Calu3 (cell line): ENCODE results near the gene WIPI1. TPM values are rescaled to one million over a fixed set of nuclear protein-coding genes. Genes with fewer than 3 reads are reported as not detected.
A peak's percentile ranks its signal among the peaks of the same experiment; 100 is the strongest.

Source experiments
- BruUV-seq: library from RNA; stranded (reverse); fragments of 400-500 nt; replicated peaks from 2 replicates; lab custom pipeline; 2021; lab: Mats Ljungman, UMichigan
- CTCF ChIA-PET: fragments of 300-600 bp; sonication (Branson Sonifier 250); formaldehyde crosslinking; loops from one replicate; lab custom pipeline; 2022; ENCODE audit warnings: antibody characterized with exemption; lab: Charles Lee
- DNase-seq: peaks from one replicate; pipeline ENCODE4 v3.0.0; 2022
- H3K27ac Mint-ChIP-seq: one replicate; pipeline ENCODE4 v1.8.0; 2022; ENCODE audit warnings: mixed read lengths; ENCODE audit not compliant: unreplicated experiment
- H3K27me3 Mint-ChIP-seq: one replicate; pipeline ENCODE4 v1.8.0; 2022; ENCODE audit warnings: mixed read lengths; ENCODE audit not compliant: unreplicated experiment
- H3K36me3 Mint-ChIP-seq: one replicate; pipeline ENCODE4 v1.8.0; 2022; ENCODE audit warnings: mild to moderate bottlenecking, moderate library complexity, mixed read lengths; ENCODE audit not compliant: insufficient read depth, unreplicated experiment
- H3K4me1 Mint-ChIP-seq: one replicate; pipeline ENCODE4 v1.8.0; 2022; ENCODE audit warnings: mild to moderate bottlenecking, low read depth, mixed read lengths; ENCODE audit not compliant: unreplicated experiment
- H3K4me3 Mint-ChIP-seq: one replicate; pipeline ENCODE4 v1.8.0; 2022; ENCODE audit warnings: mild to moderate bottlenecking, low read depth, moderate library complexity, mixed read lengths; ENCODE audit not compliant: unreplicated experiment
- H3K9me3 Mint-ChIP-seq: one replicate; pipeline ENCODE4 v1.8.0; 2022; ENCODE audit warnings: low read depth, mixed read lengths; ENCODE audit not compliant: unreplicated experiment
- CTCF ChIP-seq: fragments of 200-600 bp; IDR thresholded peaks from one replicate; pipeline ENCODE4 v1.8.0; 2022; ENCODE audit warnings: antibody characterized with exemption; ENCODE audit not compliant: unreplicated experiment
- intact Hi-C: fragments of 100-400 bp; cut with micrococcal nuclease; formaldehyde crosslinking; loops from one replicate; pipeline ENCODE4 v1.10.0; 2022; ENCODE audit not compliant: unreplicated experiment
- total RNA-seq: library from RNA; stranded (reverse); gene quantifications from 2 replicates; pipeline ENCODE4 v1.2.3, GENCODE V29; 2022

The WIPI1 gene
- total RNA-seq, 1 experiment from 2014 or later, result 43.4 TPM

- no peak overlapping the region for H3K27ac Mint-ChIP-seq
- no peaks in the 10 kb centered on the region for H3K27me3 Mint-ChIP-seq
- peaks cover 4% of the 10 kb centered on the region for H3K4me1 Mint-ChIP-seq
- no peak overlapping the region for H3K4me3 Mint-ChIP-seq
- H3K9me3 Mint-ChIP-seq, result no peaks in the 10 kb centered on the region
- no peak for TF ChIP-seq CTCF
- CTCF ChIA-PET, result no interaction called here
- intact Hi-C loops, result no loop called here
- peaks cover 45% of the 10 kb centered on the region for H3K36me3 Mint-ChIP-seq
- DNase-seq, result no peak
- no TSS peak for BruUV-seq
These were observed 16.1 kb downstream of the WIPI1 start for GRCh38 chr17:68441070-68441770.

- intact Hi-C loops, result no loop called here
- Mint-ChIP-seq H3K4me1 (peaks cover 10% of the 10 kb centered on the region), H3K9me3 (no peaks in the 10 kb centered on the region), H3K27ac (no peak overlapping the region), H3K27me3 (no peaks in the 10 kb centered on the region), H3K4me3 (no peak overlapping the region), H3K36me3 (peaks cover 51% of the 10 kb centered on the region)
- DNase-seq, result no peak
- TF ChIP-seq CTCF, result no peak
- no TSS peak for BruUV-seq
- CTCF ChIA-PET, result no interaction called here
These were observed 16.8 kb downstream of the WIPI1 start for GRCh38 chr17:68440526-68440925.

GRCh38 chr17:68439656-68440290 is 17.5 kb downstream of the WIPI1 start:
- peaks cover 10% of the 10 kb centered on the region for H3K4me1 Mint-ChIP-seq
- CTCF ChIA-PET, result no interaction called here
- no TSS peak for BruUV-seq
- TF ChIP-seq CTCF, result no peak
- no peak overlapping the region for H3K27ac Mint-ChIP-seq
- intact Hi-C loops, result no loop called here
- H3K36me3 Mint-ChIP-seq, result peaks cover 51% of the 10 kb centered on the region
- no peak overlapping the region for H3K4me3 Mint-ChIP-seq
- DNase-seq, result no peak
- H3K27me3 Mint-ChIP-seq, result no peaks in the 10 kb centered on the region
- no peaks in the 10 kb centered on the region for H3K9me3 Mint-ChIP-seq

DNA sequence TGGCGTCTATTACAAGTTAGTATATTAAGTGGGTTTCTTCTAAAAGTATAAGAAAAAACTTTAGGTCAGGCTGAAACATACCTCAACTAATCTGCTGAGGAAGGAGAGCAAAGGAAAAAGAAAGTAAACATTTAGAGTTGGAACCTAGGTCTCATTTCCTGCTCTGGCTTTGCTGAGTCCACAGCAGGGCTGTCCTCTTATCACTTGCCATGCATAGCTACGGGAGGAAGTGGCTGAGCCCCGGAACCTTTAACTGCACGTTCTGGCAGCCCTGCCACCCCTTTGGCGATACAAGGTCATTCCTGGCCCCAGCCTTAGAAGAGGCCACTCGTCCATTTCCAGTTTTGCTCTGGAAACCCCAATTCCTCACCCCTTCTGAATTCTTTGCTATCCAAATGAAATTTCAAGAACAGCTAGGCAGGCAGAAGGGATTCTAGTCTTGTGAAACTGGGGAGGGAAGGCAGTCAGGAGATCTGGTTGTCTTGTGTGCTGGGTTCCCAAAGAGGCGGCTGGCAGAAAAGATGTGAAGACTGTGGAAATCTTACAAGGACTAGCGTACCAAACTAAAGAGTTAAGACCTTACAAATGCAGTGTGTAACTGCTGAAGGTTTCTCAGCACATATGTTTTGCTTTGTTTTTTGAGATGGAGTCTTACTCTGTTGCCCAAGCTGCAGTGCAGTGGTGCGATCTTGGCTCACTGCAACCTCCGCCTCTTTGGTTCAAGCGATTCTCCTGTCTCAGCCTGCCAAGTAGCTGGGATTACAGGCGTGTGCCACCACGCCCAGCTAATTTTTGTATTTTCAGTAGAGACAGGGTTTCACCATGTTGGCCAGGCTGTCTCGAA is 19.1 kb downstream of the WIPI1 start:
- no peak for TF ChIP-seq CTCF
- DNase-seq, result peak; percentile 30
- Mint-ChIP-seq H3K27me3 (no peaks in the 10 kb centered on the region), H3K4me1 (peaks cover 10% of the 10 kb centered on the region), H3K27ac (no peak overlapping the region), H3K9me3 (no peaks in the 10 kb centered on the region), H3K36me3 (peaks cover 43% of the 10 kb centered on the region), H3K4me3 (no peak overlapping the region)
- intact Hi-C loops, result loop anchor here (1.0 to 2.0 kb wide), 2 partner anchors 19 to 175 kb away; partner anchors contain the start of gene WIPI1
- BruUV-seq, result no TSS peak
- CTCF ChIA-PET, result interaction anchor here (0.6 to 0.7 kb wide), 2 partner anchors 15 to 321 kb away, joined by 3 read pairs; no protein-coding TSS in a partner anchor
